ENCODE data around the gene IFNA5. TPM values are rescaled to one million over a fixed set of nuclear protein-coding genes. Genes with fewer than 3 reads are reported as not detected.

IFNA5 gene
- total RNA-seq, 4 donors from 2014 or later = 0.51 TPM; not detected in 3

GRCh38 chr9:21331676-21332402, 26.7 kb upstream of the IFNA5 start:
- no peak for TF ChIP-seq CTCF (IDR thresholded peaks at IDR 0.05; ENCODE audit: low read depth)

GRCh38 chr9:21326526-21327139, 21.5 kb upstream of the IFNA5 start:
- no peak for TF ChIP-seq CTCF (IDR thresholded peaks at IDR 0.05; ENCODE audit: low read depth)

GRCh38 chr9:21324047-21324446, 18.9 kb upstream of the IFNA5 start:
- TF ChIP-seq CTCF (IDR thresholded peaks at IDR 0.05; ENCODE audit: low read depth) = no peak

- no peak for TF ChIP-seq CTCF (IDR thresholded peaks at IDR 0.05; ENCODE audit: low read depth)
Observed at GRCh38 chr9:21322911-21323461, 17.9 kb upstream of the IFNA5 start.

GRCh38 chr9:21320465-21320864, 15.4 kb upstream of the IFNA5 start:
- TF ChIP-seq CTCF (IDR thresholded peaks at IDR 0.05; ENCODE audit: low read depth) = no peak

- no peak for TF ChIP-seq CTCF (IDR thresholded peaks at IDR 0.05; ENCODE audit: low read depth)
Observed at GRCh38 chr9:21317956-21318923, 13.1 kb upstream of the IFNA5 start.

Data from subcutaneous adipose tissue (tissue), 4 donors.